HG03565 (cell line): ENCODE measurements around the gene UTP15.
A peak's percentile ranks its signal among the peaks of the same experiment; 100 is the strongest.

Experiments used
- ATAC-seq: cut with Tn5 transposase; IDR thresholded peaks from one replicate; pipeline ENCODE4 v1.9.1; 2021; ENCODE audit warnings: mild to moderate bottlenecking, moderate library complexity; ENCODE audit not compliant: unreplicated experiment

The UTP15 gene

GRCh38 chr5:73565139-73565968 is at the start of gene UTP15, which contains the start of gene ANKRA2:
UTP15 (plus strand) TSS chr5:73565743; CDS start chr5:73567345, 1,602 bp downstream.
ANKRA2 (minus strand) TSS chr5:73565639; CDS start chr5:73562881, 2,758 bp downstream.
- ATAC-seq, result peak; percentile 81

- ATAC-seq, result peak; percentile 69
These were observed 45.8 kb upstream of the UTP15 start for GRCh38 chr5:73519531-73520283.

GRCh38 chr5:73522989-73523388 is 42.6 kb upstream of the UTP15 start:
- ATAC-seq, result no peak

- no peak for ATAC-seq
These were observed 41.7 kb upstream of the UTP15 start for GRCh38 chr5:73523861-73524260.

GRCh38 chr5:73525606-73526203 is 39.8 kb upstream of the UTP15 start:
- ATAC-seq, result no peak

- ATAC-seq, result no peak
These were observed 37.3 kb upstream of the UTP15 start for GRCh38 chr5:73528248-73528647.

GRCh38 chr5:73529081-73529480 is 36.5 kb upstream of the UTP15 start:
- ATAC-seq, result no peak

- no peak for ATAC-seq
These were observed 34.2 kb upstream of the UTP15 start for GRCh38 chr5:73531356-73531755.

GRCh38 chr5:73532195-73532594 is 33.3 kb upstream of the UTP15 start:
- no peak for ATAC-seq

GRCh38 chr5:73534011-73534644 is 31.4 kb upstream of the UTP15 start:
- no peak for ATAC-seq

GRCh38 chr5:73534971-73535370 is 30.6 kb upstream of the UTP15 start:
- ATAC-seq, result no peak

- ATAC-seq, result no peak
These were observed 25.8 kb upstream of the UTP15 start for GRCh38 chr5:73539730-73540129.

GRCh38 chr5:73540192-73540591 is 25.4 kb upstream of the UTP15 start:
- ATAC-seq, result no peak

- no peak for ATAC-seq
These were observed 23.5 kb upstream of the UTP15 start for GRCh38 chr5:73542020-73542419.

GRCh38 chr5:73544429-73545402 is 20.8 kb upstream of the UTP15 start:
- no peak for ATAC-seq

GRCh38 chr5:73545403-73545779 is 20.2 kb upstream of the UTP15 start:
- no peak for ATAC-seq

GRCh38 chr5:73550016-73550415 is 15.5 kb upstream of the UTP15 start:
- no peak for ATAC-seq

- no peak for ATAC-seq
These were observed 12.9 kb upstream of the UTP15 start for GRCh38 chr5:73552642-73553041.

GRCh38 chr5:73558950-73559349 is 6.6 kb upstream of the UTP15 start:
- no peak for ATAC-seq

GRCh38 chr5:73564018-73564417 is 1.5 kb upstream of the UTP15 start:
- no peak for ATAC-seq
